ENCODE data around the gene NAA80. TPM values are rescaled to one million over a fixed set of nuclear protein-coding genes. Genes with fewer than 3 reads are reported as not detected.
"Not testable (repeated sequence)": the region's sequence is repeated elsewhere in the genome, so short reads cannot be mapped to it uniquely, and the experiment has no call there.

NAA80 gene
- total RNA-seq, 2 experiments from 2014 or later = 34.3 to 37.7 TPM

DNA sequence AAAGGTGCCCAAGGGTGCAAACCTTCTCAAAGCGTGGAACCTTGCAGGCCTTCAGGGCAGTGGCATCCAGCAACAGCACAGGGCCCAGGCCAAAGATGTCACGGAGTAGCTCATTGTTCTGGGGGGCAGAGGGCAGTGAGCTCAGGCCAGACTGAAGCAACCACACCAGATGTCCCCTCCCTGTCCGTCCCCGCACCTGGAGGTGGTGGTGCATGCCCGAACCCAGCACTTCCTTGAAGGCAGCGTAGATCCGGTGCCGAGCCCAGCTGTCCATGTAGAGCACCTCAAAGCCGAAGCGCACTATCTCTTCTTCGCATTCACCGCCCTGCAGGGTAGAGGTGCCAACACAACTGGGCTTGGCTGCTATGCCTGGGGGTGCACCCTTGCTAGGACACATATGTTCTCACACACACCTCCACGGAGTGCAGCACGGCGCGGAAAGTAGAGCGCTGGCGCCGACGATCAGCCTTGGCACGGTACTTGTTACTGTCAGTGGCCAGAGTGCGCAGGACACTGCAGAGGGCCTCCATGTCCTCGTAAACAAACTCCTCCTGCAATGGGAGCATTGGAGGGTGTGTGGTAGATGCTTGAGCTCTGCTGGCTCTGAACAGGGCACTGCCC, 10.7 kb downstream of the NAA80 start:
- POLR2A ChIA-PET = no interaction called here
- ATAC-seq (ENCODE audit: low read depth) = no peak
- H3K36me3 Mint-ChIP-seq = peaks cover 2% of the 10 kb centered on the region

DNA sequence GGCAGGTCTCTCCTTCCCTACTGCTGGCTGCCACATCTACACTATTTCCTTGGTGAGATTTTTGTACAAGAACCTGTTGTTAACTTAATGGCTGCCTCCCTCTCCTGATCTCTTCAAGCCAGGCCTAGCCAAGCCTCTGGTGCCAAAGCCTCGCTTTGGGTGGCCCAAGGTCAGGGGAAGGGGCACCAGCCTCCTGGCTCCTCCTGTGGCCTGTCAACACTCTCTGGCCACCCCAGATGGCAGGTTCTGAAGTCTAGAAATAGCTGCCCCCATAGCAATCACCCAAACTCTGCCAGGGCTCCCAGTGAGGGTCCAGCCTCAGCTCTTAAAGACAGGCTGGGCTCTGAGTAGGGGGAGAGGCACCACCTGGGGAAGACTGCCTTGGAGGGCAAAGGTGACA, 11.9 kb downstream of the NAA80 start:
- no peaks in the 10 kb centered on the region for H3K9me3 Mint-ChIP-seq
- H3K36me3 Mint-ChIP-seq = peaks cover 2% of the 10 kb centered on the region
- no peak overlapping the region for H3K27ac Mint-ChIP-seq
- no peak overlapping the region for H3K4me3 Mint-ChIP-seq
- no peaks in the 10 kb centered on the region for H3K27me3 Mint-ChIP-seq
- peaks cover 6% of the 10 kb centered on the region for H3K4me1 Mint-ChIP-seq
- POLR2A ChIA-PET = no interaction called here
- DNase-seq (no peak), ATAC-seq (ENCODE audit: low read depth) (no peak)

More for the DNA sequence above, 10.7 kb downstream of the NAA80 start:
- no peaks in the 10 kb centered on the region for H3K9me3 Mint-ChIP-seq
- no peaks in the 10 kb centered on the region for H3K27me3 Mint-ChIP-seq
- no peak overlapping the region for H3K4me3 Mint-ChIP-seq
- H3K27ac Mint-ChIP-seq = no peak overlapping the region
- DNase-seq = no peak
- peaks cover 14% of the 10 kb centered on the region for H3K4me1 Mint-ChIP-seq

DNA sequence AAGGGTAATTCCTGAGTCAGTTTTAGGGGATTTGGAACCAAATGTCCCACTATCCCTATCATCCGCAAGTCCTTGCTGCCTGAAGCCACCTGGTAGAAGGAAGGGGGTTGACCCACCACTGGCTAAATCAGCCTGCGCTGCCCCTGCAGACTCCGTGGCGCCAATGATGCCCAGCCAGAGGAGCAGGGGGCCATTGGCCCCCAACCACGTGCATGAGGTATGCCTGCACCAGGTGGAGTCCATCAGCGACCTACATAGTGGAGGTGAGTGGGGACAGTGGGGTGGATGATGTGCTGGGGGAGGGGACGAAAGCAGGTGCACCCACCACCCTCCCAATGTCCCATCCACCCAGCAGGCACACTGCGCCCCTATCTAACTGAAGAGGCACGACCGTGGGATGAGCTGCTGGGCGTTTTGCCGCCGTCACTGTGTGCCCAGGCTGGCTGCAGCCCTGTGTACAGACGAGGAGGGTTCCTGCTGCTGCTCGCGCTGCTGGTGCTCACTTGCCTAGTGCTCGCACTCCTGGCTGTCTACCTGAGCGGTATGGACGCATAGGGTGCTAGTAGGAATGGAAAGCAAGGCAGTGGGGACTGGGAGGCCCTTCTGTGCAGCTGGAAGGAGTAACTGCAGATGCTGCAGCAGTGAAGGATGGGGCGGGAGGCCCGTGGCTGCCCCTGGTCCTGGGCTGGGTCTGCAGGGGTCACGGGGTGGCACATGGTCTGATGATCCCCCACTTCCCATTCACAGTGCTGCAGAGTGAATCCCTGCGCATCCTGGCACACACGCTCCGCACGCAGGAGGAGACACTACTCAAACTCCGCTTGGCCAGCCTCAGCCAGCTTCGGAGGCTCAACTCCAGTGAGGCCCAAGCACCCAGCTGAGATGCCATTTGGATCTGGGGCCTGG, 12.6 kb downstream of the NAA80 start:
- Mint-ChIP-seq H3K9me3 (no peaks in the 10 kb centered on the region), H3K4me3 (no peak overlapping the region), H3K27ac (no peak overlapping the region), H3K36me3 (peaks cover 2% of the 10 kb centered on the region), H3K27me3 (no peaks in the 10 kb centered on the region), H3K4me1 (peaks cover 6% of the 10 kb centered on the region)
- ATAC-seq (ENCODE audit: low read depth) = no peak
- POLR2A ChIA-PET = no interaction called here
- no peak for DNase-seq

DNA sequence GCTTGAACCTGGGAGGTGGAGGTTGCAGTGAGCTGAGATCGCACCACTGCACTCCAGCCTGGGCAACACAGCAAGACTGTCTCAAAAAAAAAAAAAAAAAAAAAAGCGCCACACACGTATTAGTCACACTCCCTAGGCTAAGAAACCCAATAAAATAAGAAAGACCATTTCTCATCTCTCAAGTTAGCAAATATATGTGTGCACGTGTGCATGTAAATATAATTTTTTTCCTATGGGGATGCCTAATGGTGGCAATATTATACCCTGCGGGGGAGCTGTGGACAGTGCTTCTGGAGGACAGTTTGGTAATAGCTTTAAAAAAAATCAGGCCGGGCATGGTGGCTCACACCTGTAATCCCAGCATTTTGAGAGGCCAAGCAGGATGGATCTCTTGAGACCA, 15.1 kb downstream of the NAA80 start:
- not testable (repeated sequence) for H3K36me3 Mint-ChIP-seq; H3K9me3 Mint-ChIP-seq; ATAC-seq (ENCODE audit: low read depth); H3K4me1 Mint-ChIP-seq; DNase-seq; H3K27me3 Mint-ChIP-seq; H3K4me3 Mint-ChIP-seq; H3K27ac Mint-ChIP-seq
- POLR2A ChIA-PET = interaction anchor here (0.7 to 1.1 kb wide), 3 partner anchors 13 to 93 kb away, joined by 3 to 4 read pairs (median 3); no protein-coding TSS in a partner anchor

DNA sequence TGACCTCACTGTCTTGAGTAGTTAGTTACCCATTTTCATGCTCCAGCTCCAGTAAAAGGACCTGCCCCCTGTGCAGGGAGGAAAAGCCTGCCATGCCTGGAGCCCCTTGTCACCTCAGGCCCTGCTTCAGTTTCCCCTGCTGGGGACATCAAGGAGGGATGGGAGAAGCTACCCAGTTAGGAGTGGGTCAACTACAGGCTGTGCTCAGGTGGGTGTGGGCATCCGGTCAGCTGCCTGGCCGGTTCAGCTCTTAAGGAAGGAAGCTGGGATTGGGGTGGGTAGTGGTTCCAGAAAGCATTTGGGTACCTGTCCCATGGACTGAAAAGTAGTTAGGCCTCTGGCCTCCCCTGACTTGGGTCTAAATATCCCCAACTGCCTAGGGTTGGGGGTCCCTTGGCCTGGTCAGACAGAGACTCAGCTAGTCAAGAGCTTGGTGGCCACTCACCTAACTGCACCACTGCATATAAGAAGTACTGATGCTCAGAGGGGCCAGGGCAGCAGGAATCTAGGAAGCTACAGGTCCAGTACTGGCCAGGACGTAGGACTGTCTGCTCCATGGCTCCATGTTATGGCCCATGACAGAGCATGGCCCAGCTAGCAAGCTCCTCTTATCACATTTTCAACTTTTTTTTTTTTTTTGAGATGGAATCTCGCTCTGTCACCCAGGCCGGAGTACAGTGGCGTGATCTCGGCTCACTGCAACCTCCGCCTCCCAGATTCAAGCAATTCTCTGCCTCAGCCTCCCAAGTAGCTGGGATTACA, 19.8 kb downstream of the NAA80 start:
- no peak overlapping the region for H3K4me3 Mint-ChIP-seq
- POLR2A ChIA-PET = interaction anchor here (0.7 to 1.8 kb wide), 2 partner anchors 13 to 96 kb away, joined by 4 to 5 read pairs; partner anchors contain the start of gene IFRD2
- ATAC-seq (ENCODE audit: low read depth) (no peak), DNase-seq (no peak)
- H3K36me3 Mint-ChIP-seq = no peaks in the 10 kb centered on the region
- H3K27ac Mint-ChIP-seq = no peak overlapping the region
- H3K27me3 Mint-ChIP-seq = peaks cover 31% of the 10 kb centered on the region
- H3K9me3 Mint-ChIP-seq = no peaks in the 10 kb centered on the region
- H3K4me1 Mint-ChIP-seq = peaks cover 10% of the 10 kb centered on the region

DNA sequence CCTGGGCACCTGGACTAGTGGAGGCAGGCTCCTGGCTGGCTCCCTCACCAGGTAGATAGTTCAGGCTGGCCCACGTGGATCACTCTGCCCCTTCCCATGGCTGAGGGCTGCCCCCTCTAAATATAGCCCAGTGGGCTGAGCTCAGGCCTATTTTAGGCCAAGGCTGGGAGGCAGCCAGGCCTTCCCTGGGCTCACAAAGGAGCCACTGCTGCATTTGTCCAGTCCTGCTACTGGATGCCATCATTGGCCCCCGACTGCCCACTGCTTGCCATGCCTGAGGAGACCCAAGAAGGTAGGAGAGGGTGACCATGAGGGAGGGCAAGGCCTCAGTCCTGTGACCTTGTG, 20.4 kb downstream of the NAA80 start, which contains the start of gene LSMEM2:
TSS of gene LSMEM2 (plus strand) at position 208 of the 345 bp plus-strand sequence. CDS start at position 235, 27 bp downstream.
- no peak within 1 kb of the TSS for H3K27ac Mint-ChIP-seq
- no peaks in the 10 kb centered on the region for H3K36me3 Mint-ChIP-seq
- H3K4me3 Mint-ChIP-seq = no peak within 1 kb of the TSS
- POLR2A ChIA-PET = interaction anchor here (1.8 kb wide), 1 partner anchor 13 kb away, joined by 5 read pairs; the partner anchor contains the start of gene IFRD2
- DNase-seq (no peak), ATAC-seq (ENCODE audit: low read depth) (no peak)
- peaks cover 14% of the 10 kb centered on the region for H3K4me1 Mint-ChIP-seq
- no peaks in the 10 kb centered on the region for H3K9me3 Mint-ChIP-seq
- H3K27me3 Mint-ChIP-seq = peaks cover 36% of the 10 kb centered on the region

DNA sequence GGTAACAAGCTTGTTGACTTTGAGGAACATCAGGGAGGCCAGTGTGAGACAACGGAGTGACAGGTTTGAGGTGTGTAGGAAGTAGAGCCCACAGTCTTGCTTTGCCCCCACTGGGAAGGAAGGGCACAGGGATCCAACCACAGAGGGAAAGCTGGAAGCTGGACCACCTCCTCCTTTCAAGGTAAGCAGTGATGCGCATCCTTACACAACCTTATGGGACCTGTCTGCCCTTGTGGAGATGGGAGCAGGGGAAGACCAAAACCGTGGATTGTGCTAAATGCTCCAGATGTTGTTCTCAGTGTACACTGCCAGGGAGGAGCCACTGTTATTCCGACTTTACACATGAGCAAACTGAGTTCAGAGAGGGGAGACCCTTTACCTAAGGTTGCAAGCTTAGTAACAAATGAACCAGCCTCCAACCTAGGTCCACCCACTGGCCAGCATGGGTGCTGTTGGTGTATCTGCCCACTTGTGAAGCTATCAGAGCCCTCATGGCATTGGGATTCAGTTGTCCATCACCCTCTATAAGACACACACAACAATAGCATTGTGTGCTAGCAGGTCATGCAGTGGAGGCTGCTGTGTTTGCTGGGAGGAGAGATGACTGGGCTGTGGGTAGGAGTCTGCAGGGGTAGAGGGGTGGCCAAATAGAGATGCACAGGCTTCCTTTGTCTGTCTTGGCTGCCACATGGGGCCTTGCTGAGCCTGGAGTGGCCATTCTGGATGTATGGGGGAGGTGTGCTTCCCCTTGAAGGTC, 20.9 kb downstream of the NAA80 start:
- Mint-ChIP-seq H3K9me3 (no peaks in the 10 kb centered on the region), H3K4me1 (peaks cover 14% of the 10 kb centered on the region), H3K27me3 (peaks cover 36% of the 10 kb centered on the region), H3K27ac (no peak overlapping the region), H3K4me3 (no peak overlapping the region), H3K36me3 (no peaks in the 10 kb centered on the region)
- POLR2A ChIA-PET = interaction anchor here (1.8 kb wide), 1 partner anchor 14 kb away, joined by 5 read pairs; the partner anchor contains the start of gene IFRD2
- ATAC-seq (ENCODE audit: low read depth) (no peak), DNase-seq (no peak)

DNA sequence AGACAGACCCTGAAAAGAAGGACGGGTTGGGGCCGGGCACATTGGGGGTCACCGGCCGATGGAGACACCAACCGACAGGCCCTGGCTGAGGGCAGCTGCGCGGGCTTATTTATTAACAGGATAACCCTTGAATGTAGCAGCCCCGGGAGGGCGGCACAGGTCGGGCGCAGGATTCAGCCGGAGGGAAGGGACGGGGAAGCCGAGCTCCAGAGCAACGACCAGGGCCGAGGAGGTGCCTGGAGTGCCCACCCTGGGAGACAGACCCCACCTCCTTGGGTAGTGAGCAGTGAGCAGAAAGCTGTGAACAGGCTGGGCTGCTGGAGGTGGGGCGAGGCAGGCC, 22.5 kb downstream of the NAA80 start:
- ATAC-seq (ENCODE audit: low read depth) = no peak
- Mint-ChIP-seq H3K27ac (no peak overlapping the region), H3K27me3 (peaks cover 40% of the 10 kb centered on the region), H3K4me1 (peaks cover 22% of the 10 kb centered on the region), H3K9me3 (no peaks in the 10 kb centered on the region), H3K36me3 (no peaks in the 10 kb centered on the region), H3K4me3 (no peak overlapping the region)
- POLR2A ChIA-PET = interaction anchor here (0.6 to 0.7 kb wide), 4 partner anchors 15 to 1246 kb away, joined by 3 read pairs; partner anchors contain the start of genes HYAL3 and NAA80
- no peak for DNase-seq

DNA sequence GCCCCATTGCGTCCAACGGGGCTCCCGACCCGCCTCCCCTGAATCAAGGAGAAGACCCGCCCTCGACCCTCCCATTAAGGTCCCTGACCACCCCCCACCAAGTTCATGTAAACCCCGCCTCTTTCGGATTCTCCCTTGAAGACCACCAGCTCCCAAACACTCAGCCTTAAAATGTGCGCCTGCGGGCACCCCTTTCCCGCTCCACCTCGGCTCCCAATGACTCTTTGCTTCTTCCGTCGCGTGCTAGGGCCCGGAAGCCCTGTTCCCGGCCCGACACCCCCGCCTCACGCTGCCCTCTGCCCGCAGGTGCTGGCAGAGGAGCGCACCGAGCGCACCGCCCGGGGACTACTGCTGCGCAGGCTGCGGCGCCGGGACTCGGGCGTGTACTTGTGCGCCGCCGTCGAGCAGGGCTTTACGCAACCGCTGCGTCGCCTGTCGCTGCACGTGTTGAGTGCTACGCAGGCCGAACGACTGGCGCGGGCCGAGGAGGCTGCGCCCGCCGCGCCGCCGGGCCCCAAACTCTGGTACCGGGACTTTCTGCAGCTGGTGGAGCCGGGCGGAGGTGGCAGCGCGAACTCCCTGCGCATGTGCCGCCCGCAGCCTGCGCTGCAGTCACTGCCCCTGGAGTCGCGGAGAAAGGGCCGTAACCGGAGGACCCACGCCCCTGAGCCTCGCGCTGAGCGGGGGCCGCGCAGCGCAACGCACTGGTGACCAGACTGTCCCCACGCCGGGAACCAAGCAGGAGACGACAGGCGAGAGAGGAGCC, 23.0 kb downstream of the NAA80 start:
- Mint-ChIP-seq H3K9me3 (no peaks in the 10 kb centered on the region), H3K4me1 (peaks cover 25% of the 10 kb centered on the region), H3K27me3 (peaks cover 40% of the 10 kb centered on the region), H3K36me3 (no peaks in the 10 kb centered on the region), H3K27ac (no peak overlapping the region), H3K4me3 (peak overlapping the region; percentile 50)
- POLR2A ChIA-PET = interaction anchor here (0.6 to 0.9 kb wide), 4 partner anchors 13 to 82 kb away, joined by 3 to 10 read pairs (median 4); no protein-coding TSS in a partner anchor
- no peak for ATAC-seq (ENCODE audit: low read depth)
- peak; percentile 60 for DNase-seq

DNA sequence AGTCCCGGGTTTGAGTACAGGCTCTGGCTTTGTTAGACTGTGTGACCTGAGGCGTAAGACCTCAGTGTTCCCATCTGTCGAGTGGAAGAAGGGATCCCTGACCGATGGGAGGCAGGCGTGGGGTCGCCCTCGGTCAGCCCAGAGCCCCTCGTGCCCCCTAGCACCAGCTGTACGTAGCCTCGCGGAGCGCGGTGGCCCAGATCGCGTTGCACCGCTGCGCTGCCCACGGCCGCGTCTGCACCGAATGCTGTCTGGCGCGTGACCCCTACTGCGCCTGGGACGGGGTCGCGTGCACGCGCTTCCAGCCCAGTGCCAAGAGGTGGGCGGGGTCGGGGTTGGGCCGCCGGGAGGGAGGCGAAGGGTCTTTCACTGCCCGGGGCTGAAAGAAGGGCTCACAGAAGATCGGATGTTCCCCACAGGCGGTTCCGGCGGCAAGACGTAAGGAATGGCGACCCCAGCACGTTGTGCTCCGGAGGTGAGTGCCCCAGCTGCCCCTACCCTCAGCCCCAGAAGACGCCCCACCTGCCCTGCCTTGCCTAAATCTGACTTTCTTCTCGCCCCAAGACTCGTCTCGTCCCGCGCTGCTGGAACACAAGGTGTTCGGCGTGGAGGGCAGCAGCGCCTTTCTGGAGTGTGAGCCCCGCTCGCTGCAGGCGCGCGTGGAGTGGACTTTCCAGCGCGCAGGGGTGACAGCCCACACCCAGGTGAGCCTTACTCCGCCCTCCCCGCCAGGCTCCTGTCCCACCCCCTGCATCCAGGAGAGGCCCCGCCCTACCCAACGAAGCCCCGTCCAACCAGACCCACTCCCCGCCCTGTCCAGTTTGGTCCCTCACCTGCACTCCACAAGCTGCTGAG, 23.8 kb downstream of the NAA80 start:
- DNase-seq (no peak), ATAC-seq (ENCODE audit: low read depth) (no peak)
- peak overlapping the region; percentile 50 for H3K4me3 Mint-ChIP-seq
- H3K27me3 Mint-ChIP-seq = peaks cover 40% of the 10 kb centered on the region
- H3K36me3 Mint-ChIP-seq = no peaks in the 10 kb centered on the region
- peak overlapping the region; percentile 21 for H3K27ac Mint-ChIP-seq
- peaks cover 25% of the 10 kb centered on the region for H3K4me1 Mint-ChIP-seq
- H3K9me3 Mint-ChIP-seq = no peaks in the 10 kb centered on the region
- POLR2A ChIA-PET = interaction anchor here (0.6 to 1.0 kb wide), 4 partner anchors 12 to 81 kb away, joined by 3 to 10 read pairs (median 4); partner anchors contain the start of gene HYAL2

DNA sequence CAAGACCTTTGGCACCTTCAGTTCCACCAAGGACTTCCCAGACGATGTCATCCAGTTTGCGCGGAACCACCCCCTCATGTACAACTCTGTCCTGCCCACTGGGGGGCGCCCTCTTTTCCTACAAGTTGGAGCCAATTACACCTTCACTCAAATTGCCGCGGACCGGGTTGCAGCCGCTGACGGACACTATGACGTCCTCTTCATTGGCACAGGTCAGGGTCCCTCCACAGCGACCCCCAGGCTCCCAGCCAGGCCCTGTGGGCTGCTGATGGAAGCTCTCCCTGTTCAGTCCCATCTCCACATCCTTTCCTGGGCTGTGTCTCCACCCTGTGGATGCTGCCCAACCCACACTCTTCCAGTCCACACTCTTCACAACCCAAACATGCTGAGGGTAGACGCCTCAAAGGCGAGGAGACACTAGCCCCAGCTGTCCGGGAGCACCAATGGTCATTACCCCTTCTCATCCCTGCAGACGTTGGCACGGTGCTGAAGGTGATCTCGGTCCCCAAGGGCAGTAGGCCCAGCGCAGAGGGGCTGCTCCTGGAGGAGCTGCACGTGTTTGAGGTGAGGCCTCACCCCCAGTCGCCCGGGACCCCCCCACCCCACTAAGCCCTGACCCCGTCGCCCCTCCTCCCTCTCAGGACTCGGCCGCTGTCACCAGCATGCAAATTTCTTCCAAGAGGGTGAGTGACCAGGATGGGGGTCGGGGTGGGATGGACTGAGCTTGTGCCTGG, 24.7 kb downstream of the NAA80 start:
- ATAC-seq (ENCODE audit: low read depth) (peak; percentile 35), DNase-seq (peak; percentile 87)
- Mint-ChIP-seq H3K4me3 (peak overlapping the region; percentile 36), H3K27ac (no peak overlapping the region), H3K36me3 (no peaks in the 10 kb centered on the region), H3K4me1 (peaks cover 25% of the 10 kb centered on the region), H3K27me3 (peaks cover 40% of the 10 kb centered on the region), H3K9me3 (no peaks in the 10 kb centered on the region)
- POLR2A ChIA-PET = interaction anchor here (1.0 kb wide), 1 partner anchor 48 kb away, joined by 3 read pairs; the partner anchor contains the start of gene HYAL2
